K562 (cell line): ENCODE results near the gene SUMO3. TPM values are rescaled to one million over a fixed set of nuclear protein-coding genes. Genes with fewer than 3 reads are reported as not detected.

Experiments
- ATAC-seq: fragments of 200-7000 bp; cut with Tn5 transposase; 3 replicates; pipeline ENCODE4 v1.9.1; 2020; ENCODE audit warnings: moderate library complexity
- BruUV-seq: library from RNA; stranded (reverse); fragments of 400-500 nt; replicated peaks from 2 replicates; lab custom pipeline; 2021; lab: Mats Ljungman, UMichigan
- CTCF ChIA-PET: fragments of 300-600 bp; formaldehyde crosslinking; extraction: SDS; loops from one replicate; lab custom pipeline; 2021; ENCODE audit warnings: low intra/inter-chr PET ratio; lab: Yijun Ruan, JAX
- POLR2A ChIA-PET: fragments of 300-600, 350-650 bp; sonication (Branson Sonifier 250); formaldehyde crosslinking; extraction: SDS; loops from one replicate; lab custom pipeline; 2021; ENCODE audit warnings: antibody characterized with exemption, inconsistent platforms; lab: Yijun Ruan, JAX
- DNase-seq, 4 experiments: peaks; one replicate each; pipeline versions ENCODE4 v3.0.0 to v3.0.0-alpha.2; 2011 to 2018; ENCODE audit warnings: low spot score in 3 of 4, mixed read lengths in 3 of 4; ENCODE audit errors: extremely low read depth in 1 of 4
- FAIRE-seq: peaks from 2 replicates; lab custom pipeline; 2011; peaks lifted over from hg19 to GRCh38; lab: Jason Lieb, UNC
- H2AFZ ChIP-seq: 2 replicates; pipeline ENCODE4 v1.6.0; 2011; ENCODE audit warnings: low read depth, low read length, control low read depth, inconsistent platforms
- H3K27ac ChIP-seq: fragments of 200-600 bp; 3 replicates; pipeline ENCODE4 v1.8.0; 2011; ENCODE audit warnings: low read depth, mild to moderate bottlenecking, control low read depth, inconsistent platforms, low read length, moderate library complexity, mixed read lengths; ENCODE audit errors: extremely low read depth
- H3K27me3 ChIP-seq, 2 experiments: fragments of 300-600 bp in 1 of 2; 2 replicates in 1 of 2; 3 replicates in 1 of 2; pipeline versions ENCODE4 v1.6.0 to v1.8.0; 2011; ENCODE audit warnings: inconsistent platforms in 2 of 2, low read length in 2 of 2, mild to moderate bottlenecking in 1 of 2, mixed read lengths in 1 of 2, moderate library complexity in 1 of 2; ENCODE audit not compliant: control insufficient read depth in 2 of 2, insufficient read depth in 2 of 2
- H3K36me3 ChIP-seq: fragments of 300-600 bp; 3 replicates; pipeline ENCODE4 v1.8.0; 2011; ENCODE audit warnings: mild to moderate bottlenecking, low read length, inconsistent platforms; ENCODE audit not compliant: control insufficient read depth, insufficient read depth
- H3K4me1 ChIP-seq, 2 experiments: fragments of 200-600 bp in 1 of 2; replicated peaks in 1 of 2; 2 replicates in 1 of 2; 3 replicates in 1 of 2; pipeline versions ENCODE4 v1.5.1 to v1.8.0; 2011; ENCODE audit warnings: inconsistent platforms in 2 of 2, low read length in 2 of 2, mild to moderate bottlenecking in 1 of 2, mixed read lengths in 1 of 2, moderate library complexity in 1 of 2; ENCODE audit not compliant: control insufficient read depth in 2 of 2, insufficient read depth in 2 of 2
- H3K4me2 ChIP-seq: 2 replicates; pipeline ENCODE4 v1.6.1; 2011; ENCODE audit warnings: low read length, control low read depth, inconsistent platforms, mixed read lengths; ENCODE audit not compliant: insufficient read depth
- H3K4me3 ChIP-seq: fragments of 200-600 bp; sonication (generic), shearing (Covaris generic); 2 replicates; pipeline ENCODE4 v1.5.1; 2016; ENCODE audit warnings: control low read depth, inconsistent platforms
- H3K79me2 ChIP-seq: fragments of 200-600 bp; 3 replicates; pipeline ENCODE4 v1.8.0; 2011; ENCODE audit warnings: low read length, inconsistent platforms; ENCODE audit not compliant: control insufficient read depth, insufficient read depth
- H3K9ac ChIP-seq, 2 experiments: 2 replicates each; pipeline versions ENCODE4 v1.6.0 to v1.6.1; 2011; ENCODE audit warnings: low read depth in 2 of 2, low read length in 2 of 2, control low read depth in 1 of 2, inconsistent platforms in 1 of 2, mild to moderate bottlenecking in 1 of 2, mixed read lengths in 1 of 2; ENCODE audit not compliant: insufficient read depth in 1 of 2
- H3K9me1 ChIP-seq: one replicate; pipeline ENCODE4 v1.6.0; 2011; ENCODE audit warnings: inconsistent platforms, mild to moderate bottlenecking, low read length, moderate library complexity; ENCODE audit not compliant: control insufficient read depth, insufficient read depth
- H3K9me3 ChIP-seq: replicated peaks from 2 replicates; pipeline ENCODE4 v1.5.1; 2011; ENCODE audit warnings: low read depth, low read length, inconsistent platforms; ENCODE audit not compliant: control insufficient read depth, insufficient read depth
- H4K20me1 ChIP-seq: replicated peaks from 2 replicates; pipeline ENCODE4 v1.6.1; 2011; ENCODE audit warnings: low read length, inconsistent platforms, mixed read lengths; ENCODE audit not compliant: control insufficient read depth, insufficient read depth
- C11orf30 ChIP-seq: fragments of 450-650 bp; IDR thresholded peaks from 2 replicates; pipeline ENCODE4 v1.6.1; 2016; ENCODE audit warnings: low read depth, mild to moderate bottlenecking
- CHD4 ChIP-seq: fragments of 200-600 bp; sonication (generic); IDR thresholded peaks from 3 replicates; pipeline ENCODE4 v1.6.1; 2012; ENCODE audit warnings: low read depth, mild to moderate bottlenecking, mixed read lengths, low read length, inconsistent platforms; ENCODE audit not compliant: insufficient read depth, insufficient replicate concordance, poor library complexity, severe bottlenecking
- CUX1 ChIP-seq: fragments of 200-800 bp; sonication (Bioruptor generic); IDR thresholded peaks from 2 replicates; pipeline ENCODE4 v1.6.1; 2016; ENCODE audit warnings: missing genetic modification characterization, missing compliant biosample characterization
- ETV5 ChIP-seq: sonication (generic); formaldehyde crosslinking; IDR thresholded peaks from 2 replicates; pipeline ENCODE4 v1.4.0; 2020; ENCODE audit warnings: low read depth, mild to moderate bottlenecking, missing genetic modification reagents
- POLR2G ChIP-seq: fragments of 200-400 bp; formaldehyde crosslinking; IDR thresholded peaks from 2 replicates; pipeline ENCODE4 v1.6.1; 2017; ENCODE audit warnings: low read depth, mild to moderate bottlenecking, antibody characterized with exemption, low read length, moderate library complexity
- ZNF134 ChIP-seq: fragments of 250-450 bp; sonication (Bioruptor Pico); conservative IDR thresholded peaks from 2 replicates; pipeline ENCODE4 v1.4.0; 2020
- WGBS: fragments of 100-300 bp; shearing (Covaris generic); methylation state at CpG from one replicate; pipeline ENCODE4 v1.1.6; 2016; ENCODE audit warnings: low coverage, mixed read lengths; ENCODE audit not compliant: insufficient coverage; ENCODE audit errors: missing lambda C conversion rate; 5-methylcytosine and 5-hydroxymethylcytosine counted together
- in situ Hi-C: fragments of 300-500 bp; cut with MboI; formaldehyde crosslinking; loops from 4 replicates; pipeline ENCODE4 v1.15.0; 2018; ENCODE audit warnings: inconsistent platforms, mixed read lengths
- intact Hi-C: fragments of 100-400 bp; cut with micrococcal nuclease; formaldehyde crosslinking; loops from 2 replicates; pipeline ENCODE4 v1.14.2; 2022
- polyA plus RNA-seq, 8 experiments: library from polyadenylated mRNA; depleted of rRNA in 4 of 8; stranded (reverse) in 5 of 8; unstranded in 3 of 8; fragments of >200 nt; fragmentation: Nextera tagmentation in 2 of 8; fragmentation: Illumina TruSeq in 1 of 8; extraction: Ambion mirVana in 2 of 8; extraction: Trizol in 1 of 8; gene quantifications; 2 replicates each; pipeline versions ENCODE4 v1.2.1 to v1.2.3, GENCODE V29; 2011 to 2014; ENCODE audit warnings: inconsistent platforms in 1 of 8, missing spikeins in 1 of 8
- total RNA-seq, 7 experiments: library from RNA; depleted of rRNA in 6 of 7; stranded (reverse); fragments of >200 nt in 6 of 7; fragmentation: Illumina TruSeq in 2 of 7; extraction: Trizol in 2 of 7; gene quantifications; 2 replicates each; pipeline versions ENCODE4 v1.2.1 to v1.2.3, GENCODE V29; 2011 to 2021; ENCODE audit warnings: low replicate concordance in 1 of 7

Gene SUMO3
- total and polyA plus RNA-seq, 9 of the 15 experiments (the other 6 are each of a cell fraction or from before 2014, with no cell fraction given), result 13.9 to 143 (median 113) TPM

GRCh38 chr21:44766818-44767354 lies 51.0 kb downstream of the SUMO3 start:
- BruUV-seq, result no TSS peak
- peaks cover 22% of the 10 kb centered on the region for H4K20me1 ChIP-seq
- H3K9me1 ChIP-seq, result peaks cover 4% of the 10 kb centered on the region
- FAIRE-seq (no peak), ATAC-seq (no peak), DNase-seq (no peak)
- WGBS, result 69% methylated on average over 10 of the region's 11 CpGs
- H3K9ac ChIP-seq, result peak overlapping the region in 1 of 2 experiments; percentile 70; a peak in 1 of 4 replicates
- no peaks in the 10 kb centered on the region for H3K27me3 ChIP-seq
- no peaks in the 10 kb centered on the region for H3K9me3 ChIP-seq
- H3K4me3 ChIP-seq, result no peak overlapping the region
- ChIA-PET POLR2A (no interaction called here), CTCF (no interaction called here)
- intact Hi-C loops (no loop called here), in situ Hi-C loops (no loop called here)
- H2AFZ ChIP-seq, result no peak overlapping the region
- TF ChIP-seq ETV5, result no peak
- no peak for TF ChIP-seq CHD4
- TF ChIP-seq POLR2G, result 0 out of 2 replicates have a peak, but pooled peaks have one; percentile 6
- TF ChIP-seq ZNF134, result no peak
- TF ChIP-seq C11orf30, result no peak
- TF ChIP-seq CUX1 (CRISPR knock-in tag), result no peak
- no peak overlapping the region for H3K4me2 ChIP-seq
- no peaks in the 10 kb centered on the region for H3K79me2 ChIP-seq
- peaks cover 17 to 57% of the 10 kb centered on the region in 2 experiments for H3K4me1 ChIP-seq
- no peak overlapping the region for H3K27ac ChIP-seq
- peaks cover 35% of the 10 kb centered on the region for H3K36me3 ChIP-seq
